M059J (cell line): ENCODE measurements around the gene KCNT1. TPM values are rescaled to one million over a fixed set of nuclear protein-coding genes. Genes with fewer than 3 reads are reported as not detected.

Experiments
- DNase-seq: peaks from one replicate; pipeline ENCODE4 v3.0.0-alpha.2; 2012; ENCODE audit warnings: low read depth
- total RNA-seq: library from RNA; depleted of rRNA; stranded (reverse); fragments of >200 nt; shearing (Covaris generic); gene quantifications from 2 replicates; pipeline ENCODE4 v1.2.3, GENCODE V29; 2014; rRNA removed

The KCNT1 gene
- total RNA-seq, 1 experiment from 2014 or later = not detected

- DNase-seq = no peak
These were observed 119.1 kb downstream of the KCNT1 start for GRCh38 chr9:135821116-135821515.

DNA sequence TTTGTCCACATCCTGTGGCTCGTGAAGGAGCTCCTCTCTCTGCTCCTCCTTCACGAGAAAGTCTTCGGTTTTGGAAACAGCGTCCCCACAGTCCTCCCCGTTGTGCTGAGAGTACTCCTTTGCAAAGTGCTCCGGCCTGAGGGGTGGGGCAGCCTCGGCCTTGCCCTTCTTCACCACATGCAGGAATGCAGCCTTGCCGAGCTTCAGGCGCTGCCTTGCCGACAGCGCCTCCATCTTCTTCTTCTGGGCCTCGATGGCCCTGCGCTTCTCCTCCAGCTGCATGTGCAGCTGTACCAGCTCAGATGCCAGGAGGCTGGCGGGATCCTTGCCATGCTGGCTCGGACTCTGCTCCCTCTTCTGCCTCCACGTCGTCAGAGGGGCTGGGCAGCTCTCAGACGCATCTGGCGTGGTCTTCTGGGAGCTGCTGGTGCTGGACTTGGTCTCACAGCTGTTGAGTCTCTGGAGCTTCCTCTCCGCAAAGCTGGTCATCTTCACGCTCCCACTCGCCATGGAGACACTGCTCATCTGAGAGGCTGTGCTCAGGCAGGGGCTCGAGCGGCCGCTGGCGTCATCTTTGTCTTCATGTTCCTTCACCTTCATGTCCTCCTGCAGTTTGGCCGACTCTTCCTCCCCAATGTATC lies 119.9 kb downstream of the KCNT1 start:
- no peak for DNase-seq

DNA sequence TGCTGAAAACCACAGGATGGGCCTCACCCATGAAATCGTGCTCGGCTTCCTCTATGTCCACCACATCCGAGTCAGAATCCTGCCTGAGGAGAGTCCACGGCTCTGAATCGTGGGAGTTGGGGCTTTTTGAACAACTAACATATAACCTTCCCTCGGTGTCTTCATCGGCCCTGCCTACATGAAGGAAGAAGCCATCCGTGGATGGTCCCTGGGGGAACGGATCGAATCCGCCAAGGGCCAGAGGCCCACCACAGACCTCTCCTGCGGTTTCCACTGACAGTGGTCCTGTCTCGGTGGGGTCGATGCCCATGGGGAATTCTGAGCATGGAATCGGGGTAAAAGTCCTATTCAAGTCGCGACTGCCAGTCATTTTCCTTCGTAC lies 120.4 kb downstream of the KCNT1 start:
- no peak for DNase-seq

GRCh38 chr9:135823036-135823435 lies 121.1 kb downstream of the KCNT1 start:
- no peak for DNase-seq

- no peak for DNase-seq
These were observed 123.6 kb downstream of the KCNT1 start for GRCh38 chr9:135825435-135826187.

DNA sequence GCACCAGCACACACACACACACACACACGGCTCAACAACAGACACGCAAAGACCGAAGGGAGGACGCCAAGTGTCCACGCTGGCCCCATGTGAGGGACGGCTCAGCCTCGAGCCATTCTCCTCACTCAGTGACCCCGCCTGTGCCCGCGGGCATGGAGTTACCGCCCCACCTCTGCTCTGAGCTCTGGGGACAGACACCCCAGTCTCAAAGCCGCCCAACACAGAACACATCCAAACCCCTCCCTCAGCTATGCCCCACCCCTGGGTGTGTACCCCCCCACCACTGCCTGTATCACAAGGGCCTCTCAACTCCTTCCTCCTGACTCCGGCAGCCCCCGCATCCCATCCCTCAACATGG lies 124.2 kb downstream of the KCNT1 start:
- DNase-seq = no peak

DNA sequence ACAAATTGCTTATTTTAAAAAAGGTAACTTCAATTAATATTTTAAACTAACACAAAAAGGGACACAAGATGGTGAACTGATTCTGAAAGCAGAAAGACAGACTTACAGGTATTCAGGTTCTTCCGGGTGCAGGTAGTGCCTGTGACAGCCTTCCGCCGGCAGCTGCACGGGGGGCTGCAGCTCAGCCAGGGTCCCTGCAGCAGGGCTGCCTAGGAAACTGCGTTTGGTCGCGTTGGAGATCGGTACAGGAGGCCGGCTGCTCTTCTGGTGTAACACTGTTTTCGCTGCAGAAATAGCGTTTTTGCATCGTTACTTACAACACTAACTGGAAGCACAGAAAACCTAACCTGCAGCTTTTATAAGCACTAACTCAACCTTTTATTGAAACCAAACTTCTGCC lies 125.3 kb downstream of the KCNT1 start:
- no peak for DNase-seq

GRCh38 chr9:135827866-135828580 lies 126.0 kb downstream of the KCNT1 start:
- DNase-seq = no peak

- DNase-seq = no peak
These were observed 126.7 kb downstream of the KCNT1 start for GRCh38 chr9:135828656-135829055.

DNA sequence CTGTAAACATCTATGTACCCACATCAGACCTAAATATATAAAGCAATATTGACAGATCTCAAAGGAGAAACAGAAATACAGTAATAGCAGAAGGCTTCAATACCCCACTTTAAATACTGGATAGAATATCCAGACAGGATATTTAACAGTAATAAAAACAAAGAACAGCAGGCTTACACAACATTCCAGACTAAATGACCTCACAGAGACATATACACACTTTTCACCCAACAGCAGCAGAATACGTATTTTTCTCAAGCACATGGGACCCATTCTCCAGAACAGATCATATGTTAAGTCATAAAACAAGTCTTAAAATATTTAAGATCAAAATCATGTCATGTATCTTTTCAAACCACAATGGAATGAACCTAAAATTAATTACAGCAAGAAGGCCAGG lies 128.5 kb downstream of the KCNT1 start:
- DNase-seq = no peak

- DNase-seq = no peak
These were observed 131.9 kb downstream of the KCNT1 start for GRCh38 chr9:135833864-135834263.

DNA sequence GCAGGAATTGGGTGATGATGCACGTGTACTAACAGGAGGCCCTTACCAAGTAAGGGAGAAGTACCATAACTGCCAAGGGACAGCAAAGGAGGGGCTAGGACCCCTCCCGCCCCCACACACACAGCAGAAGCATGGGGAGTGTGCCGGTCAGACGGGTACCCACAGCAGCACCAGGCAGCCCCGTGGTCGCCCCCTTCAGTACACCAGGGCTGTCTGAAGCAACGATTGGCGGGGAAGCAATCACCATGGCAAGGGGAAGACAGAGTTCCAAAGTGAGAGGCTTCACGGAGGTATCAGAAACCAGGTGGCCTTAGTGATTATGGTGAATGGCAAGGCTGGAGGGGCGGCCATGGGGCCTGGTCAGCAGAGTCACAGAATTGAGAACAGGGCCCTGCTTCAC lies 133.1 kb downstream of the KCNT1 start:
- no peak for DNase-seq

- DNase-seq = no peak
These were observed 137.5 kb downstream of the KCNT1 start for GRCh38 chr9:135839516-135839915.

GRCh38 chr9:135840107-135840506 lies 138.1 kb downstream of the KCNT1 start:
- no peak for DNase-seq

- no peak for DNase-seq
These were observed 138.6 kb downstream of the KCNT1 start for GRCh38 chr9:135840539-135840938.

Other genes starting within 250 kb of the KCNT1 start
- gene PPP1R26, start 222.4 kb upstream of the KCNT1 start, total RNA-seq = 9.6 and 17.1 TPM in 2 replicates
- 34.2 and 36.9 TPM in 2 replicates for gene MRPS2, start 201.5 kb upstream of the KCNT1 start, total RNA-seq
- not detected in 2 replicates for gene LCN1, start 180.7 kb upstream of the KCNT1 start, total RNA-seq
- not detected in 2 replicates for gene OBP2A, start 156.1 kb upstream of the KCNT1 start, total RNA-seq
- gene PAEP, start 140.4 kb upstream of the KCNT1 start, total RNA-seq = not detected in 2 replicates
- gene GLT6D1, start 62.6 kb upstream of the KCNT1 start, total RNA-seq = not detected in 2 replicates
- not detected in 2 replicates for gene LCN9, start 38.9 kb upstream of the KCNT1 start, total RNA-seq
- not detected in 2 replicates for gene SOHLH1, start 2.7 kb upstream of the KCNT1 start, total RNA-seq
- 17.2 and 21.5 TPM in 2 replicates for gene CAMSAP1, start 205.4 kb downstream of the KCNT1 start, total RNA-seq